Activated T-helper 9 cell treated with anti-CD3 and anti-CD28 coated beads, Interleukin-2, amount 50 U/mL, for 16 hours (primary cell): ENCODE results near the gene XRN2.
"Not testable (repeated sequence)": the region's sequence is repeated elsewhere in the genome, so short reads cannot be mapped to it uniquely, and the experiment has no call there.

Source experiments
- DNase-seq: peaks from one replicate; pipeline ENCODE4 v3.0.0-alpha.2; 2020; ENCODE audit warnings: low read depth

Gene XRN2

DNA sequence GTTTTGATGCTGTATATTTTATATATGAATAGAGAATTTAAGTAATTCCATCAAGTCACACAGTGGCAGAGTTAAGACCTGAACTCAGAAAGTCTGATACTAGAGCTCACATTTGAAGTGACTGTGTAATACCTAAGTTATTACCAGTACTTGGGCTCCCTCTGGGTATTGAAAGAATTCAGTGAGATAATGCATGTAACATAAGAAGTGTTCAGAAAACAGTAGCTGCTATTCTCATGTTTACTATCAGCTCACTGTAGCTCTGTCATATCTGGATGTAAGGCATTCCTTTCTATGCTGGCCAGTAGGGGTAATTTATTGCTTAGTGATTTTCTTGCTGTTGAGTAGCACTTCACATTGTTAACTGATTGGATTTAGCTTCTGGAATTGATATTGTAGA is 49.6 kb downstream of the XRN2 start:
- no peak for DNase-seq

DNA sequence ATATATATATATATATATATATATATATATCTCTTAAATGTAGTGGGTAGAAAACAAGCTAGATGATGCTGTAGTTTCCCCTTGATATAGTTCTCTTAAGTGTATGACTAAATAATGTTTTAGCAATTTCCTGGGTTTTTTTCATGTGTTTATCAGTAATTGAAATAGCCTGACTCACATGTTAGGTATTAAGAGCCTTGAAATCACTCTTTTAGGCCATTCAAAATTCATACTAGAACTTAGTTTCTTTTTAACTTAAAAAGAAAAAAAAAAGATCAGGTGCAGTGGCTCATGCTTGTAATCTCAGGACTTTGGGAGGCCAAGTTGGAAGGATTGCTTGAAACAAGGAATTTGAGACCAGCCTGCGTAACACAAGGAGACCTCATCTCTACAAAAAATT is 50.1 kb downstream of the XRN2 start:
- no peak for DNase-seq

DNA sequence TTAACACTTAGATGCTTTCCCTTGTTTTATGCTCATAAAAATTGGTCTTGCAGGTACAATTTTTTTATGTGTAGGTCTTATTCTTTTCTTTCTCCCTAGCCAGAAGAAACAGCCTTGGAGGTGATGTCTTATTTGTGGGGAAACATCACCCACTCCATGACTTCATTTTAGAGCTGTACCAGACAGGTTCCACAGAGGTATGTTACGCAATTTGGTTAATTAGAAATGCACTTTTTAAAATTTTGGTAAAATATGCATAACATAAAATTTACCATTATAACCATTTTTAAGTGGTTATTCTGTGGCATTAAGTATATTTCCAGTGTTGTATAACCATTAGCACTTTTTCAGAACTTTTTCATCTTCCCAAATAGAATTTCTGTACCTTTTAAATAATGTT is 52.9 kb downstream of the XRN2 start:
- DNase-seq, result no peak

- no peak for DNase-seq
These were observed 53.3 kb downstream of the XRN2 start for GRCh38 chr20:21356386-21356785.

DNA sequence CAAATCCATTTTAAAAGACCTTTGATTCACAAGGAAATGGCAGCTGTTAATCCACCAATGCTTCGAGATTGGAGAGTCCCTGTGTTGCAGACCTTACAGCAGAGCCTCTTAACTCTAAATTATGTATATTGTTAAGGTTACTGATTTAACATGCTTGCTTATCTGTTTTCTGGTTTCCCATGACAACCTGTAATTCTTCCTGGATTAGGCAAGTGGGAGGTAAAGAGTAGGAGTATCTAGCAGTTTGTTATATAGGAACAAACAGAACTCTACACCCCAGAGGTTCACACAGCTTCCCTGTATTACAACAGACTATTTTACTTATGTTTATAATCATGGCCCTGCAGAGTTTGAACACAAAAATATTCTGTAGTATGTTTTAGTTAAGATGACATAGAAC is 54.7 kb downstream of the XRN2 start:
- DNase-seq, result no peak

DNA sequence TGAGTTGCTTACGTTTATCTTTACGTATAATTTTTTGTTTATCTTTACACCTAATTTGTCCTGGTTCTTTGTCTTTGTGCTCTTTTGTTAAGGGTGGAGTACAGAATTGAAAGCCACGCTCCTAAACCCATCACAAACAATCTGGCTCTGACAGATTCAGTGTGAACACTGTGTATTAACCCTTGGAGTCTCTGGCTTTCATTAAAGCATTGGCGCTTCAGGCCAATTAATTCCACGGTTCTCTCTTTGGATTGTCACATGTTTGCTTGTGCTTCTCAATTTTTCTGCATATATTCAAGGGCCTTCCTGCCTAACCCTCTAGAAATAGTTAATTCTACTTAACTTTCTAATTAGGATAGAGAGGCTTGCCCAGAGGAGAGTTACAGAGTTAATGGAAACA is 55.6 kb downstream of the XRN2 start:
- DNase-seq, result no peak

GRCh38 chr20:21360705-21361104 is 57.6 kb downstream of the XRN2 start:
- DNase-seq, result no peak

DNA sequence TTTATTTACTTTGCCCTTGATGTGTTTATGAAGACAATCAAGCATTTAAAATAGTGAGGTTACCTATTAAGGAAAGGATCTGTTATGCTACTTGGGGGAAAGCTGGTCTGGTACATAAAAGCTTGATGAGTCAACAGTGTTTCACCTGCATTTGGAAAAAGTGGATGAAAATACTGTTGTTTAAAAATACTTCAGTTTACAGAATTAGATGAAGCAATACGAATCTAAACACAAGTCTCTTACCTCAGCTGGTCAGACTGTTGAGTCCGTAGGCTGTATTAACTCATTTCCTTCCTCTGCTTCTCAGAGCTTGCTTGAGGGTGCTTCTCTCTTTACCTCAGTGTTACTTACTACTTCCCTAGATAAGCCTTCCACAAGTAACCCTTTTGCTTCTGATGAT is 58.1 kb downstream of the XRN2 start:
- no peak for DNase-seq

GRCh38 chr20:21364413-21364812 is 61.3 kb downstream of the XRN2 start:
- DNase-seq, result no peak

DNA sequence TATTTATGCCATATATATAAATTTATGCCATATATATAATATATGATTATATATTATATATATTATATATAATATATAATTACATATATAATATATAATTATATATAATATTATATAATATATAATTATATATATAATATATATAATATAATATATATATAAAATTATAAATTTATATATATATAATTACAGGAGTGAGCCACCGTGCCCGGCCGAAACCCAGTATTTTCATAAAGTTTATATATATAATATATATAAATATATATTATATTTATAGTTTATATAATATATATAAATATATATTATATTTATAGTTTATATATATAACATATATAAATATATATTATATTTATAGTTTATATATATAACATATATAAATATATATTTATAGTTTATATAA is 62.6 kb downstream of the XRN2 start:
- DNase-seq, result no peak

DNA sequence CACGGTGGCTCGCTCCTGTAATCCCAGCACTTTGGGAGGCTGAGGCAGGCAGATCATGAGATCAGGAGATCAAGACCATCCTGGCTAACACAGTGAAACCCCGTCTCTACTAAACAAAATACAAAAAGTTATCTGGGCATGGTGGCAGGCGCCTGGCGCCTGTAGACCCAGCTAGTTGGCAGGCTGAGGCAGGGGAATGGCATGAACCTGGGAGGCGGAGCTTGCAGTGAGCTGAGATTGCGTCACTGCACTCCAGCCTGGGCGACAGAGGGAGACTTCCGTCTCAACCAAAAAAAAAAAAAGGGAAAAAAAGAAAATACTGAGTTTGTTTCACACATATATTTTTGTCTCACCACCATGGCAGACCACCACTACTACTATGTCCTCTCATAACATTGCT is 63.1 kb downstream of the XRN2 start:
- not testable (repeated sequence) for DNase-seq

DNA sequence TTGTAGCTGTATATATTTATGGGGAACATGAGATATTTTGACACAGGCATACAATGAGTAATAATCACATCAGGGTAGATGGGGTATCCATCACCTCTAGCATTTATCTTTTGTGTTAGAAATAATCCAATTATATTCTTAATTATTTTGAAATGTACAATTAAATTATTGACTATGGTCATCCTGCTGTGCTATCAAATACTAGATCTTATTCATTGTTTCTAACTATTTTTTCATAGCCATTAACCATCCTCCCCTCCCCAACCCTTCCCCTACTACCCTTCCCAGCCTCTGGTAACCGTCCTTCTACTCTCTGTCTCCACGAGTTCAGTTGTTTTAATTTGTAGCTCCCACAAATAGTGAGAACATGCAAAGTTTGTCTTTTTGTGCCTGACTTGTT is 65.7 kb downstream of the XRN2 start:
- no peak for DNase-seq

DNA sequence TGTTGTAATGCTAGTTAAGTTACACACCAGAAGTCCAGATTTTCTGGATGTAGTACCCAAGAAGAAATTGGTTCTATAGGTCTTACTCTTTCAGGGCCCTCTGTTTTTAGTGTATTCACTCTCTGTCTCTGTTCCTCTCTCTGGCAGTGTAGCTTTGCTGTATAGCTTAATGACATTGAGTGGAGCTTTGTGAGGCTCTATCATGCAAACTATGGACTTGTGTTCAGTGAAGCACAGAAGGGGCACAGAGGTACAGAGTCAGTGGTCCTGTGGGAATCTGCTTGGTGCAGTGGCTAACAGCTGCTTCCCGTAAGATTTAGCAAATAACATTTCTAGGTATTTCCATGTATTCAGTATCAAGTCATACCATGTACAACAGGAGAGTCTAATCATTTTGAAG is 68.1 kb downstream of the XRN2 start:
- DNase-seq, result no peak

DNA sequence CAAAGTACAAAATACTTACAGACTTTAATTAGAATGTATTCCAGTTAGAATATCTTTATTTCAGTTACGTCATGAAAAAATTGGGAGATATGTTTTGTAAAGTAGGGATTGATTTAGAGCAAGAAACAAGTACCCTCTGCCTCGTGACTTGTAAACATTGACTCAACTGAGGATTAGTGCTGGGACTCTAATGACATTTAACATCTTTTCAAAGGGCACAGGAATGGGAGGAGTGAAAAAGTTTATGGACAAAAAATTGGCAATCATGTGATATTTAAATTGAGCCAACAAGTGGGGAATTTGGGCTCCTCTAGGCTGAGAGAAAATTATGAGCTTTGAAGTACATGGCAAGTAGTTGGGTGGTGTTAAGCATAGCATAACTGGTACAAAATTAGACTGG is 68.9 kb downstream of the XRN2 start:
- no peak for DNase-seq

GRCh38 chr20:21373436-21373835 is 70.3 kb downstream of the XRN2 start:
- DNase-seq, result no peak

GRCh38 chr20:21376626-21377025 is 73.5 kb downstream of the XRN2 start:
- DNase-seq, result no peak

GRCh38 chr20:21377701-21378100 is 74.6 kb downstream of the XRN2 start:
- DNase-seq, result no peak

DNA sequence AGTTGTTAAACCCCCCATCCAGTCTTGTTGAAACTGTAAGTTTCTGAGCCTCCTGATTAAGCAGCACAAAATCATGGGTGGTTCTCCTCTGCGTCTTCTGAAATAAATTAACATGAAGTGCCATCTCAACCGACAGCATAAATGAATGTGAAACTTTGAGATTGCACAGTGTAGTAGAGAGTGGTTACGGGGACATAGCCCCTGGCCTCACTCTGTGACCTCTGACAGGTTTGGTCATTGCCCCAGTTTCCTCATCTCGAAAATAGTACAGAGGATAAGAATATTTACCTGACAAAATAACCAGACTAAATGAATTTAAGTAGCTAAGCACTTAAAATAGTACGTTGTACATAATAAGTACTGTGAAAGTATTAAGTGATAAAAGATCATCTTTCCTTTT is 75.1 kb downstream of the XRN2 start:
- DNase-seq, result no peak

DNA sequence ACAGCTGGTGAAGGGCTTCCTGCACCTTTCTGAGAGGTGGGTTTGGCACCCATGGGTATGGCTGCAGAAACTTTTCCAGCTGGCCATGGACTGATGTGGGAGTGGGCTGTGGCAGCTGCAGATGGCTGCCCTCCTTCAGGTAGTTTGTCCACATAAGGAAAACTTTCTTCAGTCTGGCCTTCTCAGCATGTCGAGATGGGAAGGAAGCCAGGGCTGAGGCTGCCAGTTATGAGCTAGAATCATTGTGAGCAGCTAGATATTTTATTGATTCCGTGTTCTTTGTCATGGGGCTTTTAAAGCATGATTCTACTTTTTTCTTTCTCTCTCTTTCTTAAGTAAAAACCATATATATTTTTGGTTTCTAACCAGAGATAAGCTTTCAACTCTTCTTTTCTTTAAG is 77.6 kb downstream of the XRN2 start:
- no peak for DNase-seq

DNA sequence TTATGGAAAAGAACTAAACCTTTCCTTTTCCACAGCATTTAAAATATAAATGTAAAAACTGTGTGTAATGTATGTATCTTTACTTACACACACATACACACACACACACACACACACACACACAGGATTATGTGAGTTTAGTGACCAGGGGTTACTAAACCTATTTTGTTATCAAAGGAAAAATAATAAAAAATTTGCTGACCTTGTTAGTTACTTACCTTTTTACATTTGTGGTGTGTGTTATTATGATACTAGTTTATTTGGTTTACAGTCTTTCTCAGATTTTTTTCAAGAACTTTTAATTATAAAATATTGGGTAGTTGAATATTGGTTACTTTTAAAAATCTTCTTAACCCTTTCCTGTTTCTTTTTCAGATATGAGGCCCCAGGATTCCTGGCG is 78.5 kb downstream of the XRN2 start:
- DNase-seq, result no peak

DNA sequence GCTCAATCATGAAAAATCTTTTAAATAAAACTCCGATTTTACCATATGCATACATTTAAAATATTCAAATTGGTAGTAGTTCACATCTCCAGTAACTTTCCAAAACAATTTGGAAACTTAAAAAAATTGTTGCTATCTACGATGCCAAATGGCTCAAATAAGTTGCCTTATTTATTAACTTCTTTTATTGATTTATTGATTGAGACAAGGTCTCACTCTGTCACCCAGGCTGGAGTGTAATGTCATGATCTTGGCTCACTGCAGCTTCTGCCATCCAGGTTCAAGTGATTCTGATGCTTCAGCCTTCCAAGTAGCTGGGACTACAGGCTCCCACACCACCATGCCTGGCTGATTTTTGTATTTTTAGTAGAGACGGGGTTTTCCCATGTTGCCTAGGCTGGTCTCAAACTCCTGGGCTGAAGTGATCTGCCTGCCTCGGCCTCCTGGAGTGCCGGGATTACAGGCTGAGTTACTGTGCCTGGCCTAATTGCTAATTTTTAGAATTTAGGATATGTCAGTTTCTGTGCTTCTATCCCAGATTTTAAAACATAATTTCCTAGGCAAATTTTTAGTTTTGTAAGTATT is 81.3 kb downstream of the XRN2 start:
- no peak for DNase-seq

DNA sequence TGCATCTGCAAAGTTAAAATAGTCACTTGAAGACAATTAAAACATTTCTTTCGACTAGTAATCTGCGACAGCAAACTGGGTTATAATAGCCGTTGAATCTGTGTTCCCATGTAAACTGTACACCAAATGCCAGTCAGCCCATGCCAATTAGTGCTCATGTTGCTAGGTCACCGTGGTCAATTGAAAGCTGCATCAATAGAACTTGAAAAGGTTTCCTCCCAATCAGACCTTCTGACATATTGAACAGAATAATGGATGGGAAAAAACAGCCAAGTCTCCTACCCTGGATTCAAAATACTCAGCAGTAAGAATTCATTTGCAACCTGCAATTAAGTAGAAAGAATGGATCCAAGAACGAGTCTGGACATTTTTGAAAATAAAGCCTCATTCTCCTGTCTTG is 83.0 kb downstream of the XRN2 start:
- no peak for DNase-seq

- no peak for DNase-seq
These were observed 84.4 kb downstream of the XRN2 start for GRCh38 chr20:21387528-21387927.

GRCh38 chr20:21388566-21388965 is 85.4 kb downstream of the XRN2 start:
- DNase-seq, result no peak

- no peak for DNase-seq
These were observed 86.2 kb downstream of the XRN2 start for GRCh38 chr20:21389368-21389767.
